HEK293 (cell line): ENCODE data around the gene ITGB6.

Experiments used
- CTCF ChIA-PET: fragments of 350-600 bp; formaldehyde crosslinking; extraction: SDS; loops from one replicate; lab custom pipeline; 2021; ENCODE audit warnings: antibody characterized with exemption; lab: Yijun Ruan, JAX
- POLR2A ChIA-PET: fragments of 300-600 bp; formaldehyde crosslinking; extraction: SDS; loops from one replicate; lab custom pipeline; 2020; ENCODE audit warnings: antibody characterized with exemption, inconsistent platforms; lab: Yijun Ruan, JAX
- H3K27ac ChIP-seq: fragments of 200-500 bp; sonication (Bioruptor generic); 2 replicates; pipeline ENCODE4 v1.5.1; 2014; ENCODE audit warnings: low read depth, low read length, control low read depth, inconsistent platforms; ENCODE audit errors: extremely low read depth
- H3K36me3 ChIP-seq, 2 experiments: fragments of 200-500 bp in 1 of 2; sonication (Bioruptor generic) in 1 of 2; 1 replicate in 1 of 2; 2 replicates in 1 of 2; pipeline ENCODE4 v1.5.1; 2014 to 2017; ENCODE audit warnings: inconsistent platforms in 2 of 2, low read length in 2 of 2; ENCODE audit not compliant: control insufficient read depth in 2 of 2, insufficient read depth in 1 of 2
- H3K4me1 ChIP-seq: fragments of 200-500 bp; sonication (Bioruptor generic); 2 replicates; pipeline ENCODE4 v1.5.1; 2014; ENCODE audit warnings: mild to moderate bottlenecking, low read length, inconsistent platforms; ENCODE audit not compliant: control insufficient read depth, insufficient read depth
- H3K4me3 ChIP-seq: 2 replicates; pipeline ENCODE4 v1.5.1; 2011; ENCODE audit warnings: low read depth, mild to moderate bottlenecking, control low read depth, low read length, moderate library complexity
- H3K9me3 ChIP-seq: fragments of 200-500 bp; sonication (Bioruptor generic); 2 replicates; pipeline ENCODE4 v1.5.1; 2014; ENCODE audit warnings: low read depth, low read length, inconsistent platforms; ENCODE audit not compliant: control insufficient read depth, insufficient read depth
- BCL11A ChIP-seq: fragments of 450-650 bp; formaldehyde crosslinking; IDR thresholded peaks from 2 replicates; pipeline ENCODE4 v1.5.1; 2016; ENCODE audit warnings: low read depth, missing biosample characterization, missing genetic modification characterization
- GFI1B ChIP-seq: fragments of 450-650 bp; formaldehyde crosslinking; IDR thresholded peaks from 2 replicates; pipeline ENCODE4 v1.5.1; 2016; ENCODE audit warnings: missing biosample characterization, missing genetic modification characterization
- KLF16 ChIP-seq: fragments of 450-650 bp; formaldehyde crosslinking; IDR thresholded peaks from 2 replicates; pipeline ENCODE4 v1.5.1; 2017; ENCODE audit warnings: missing biosample characterization, missing genetic modification characterization
- KLF8 ChIP-seq: fragments of 450-650 bp; formaldehyde crosslinking; IDR thresholded peaks from 2 replicates; pipeline ENCODE4 v1.5.1; 2016; ENCODE audit warnings: missing biosample characterization, missing genetic modification characterization
- OVOL3 ChIP-seq: fragments of 450-650 bp; formaldehyde crosslinking; IDR thresholded peaks from 2 replicates; pipeline ENCODE4 v1.5.1; 2016; ENCODE audit warnings: missing biosample characterization, missing genetic modification characterization
- ZBTB20 ChIP-seq: fragments of 450-650 bp; formaldehyde crosslinking; IDR thresholded peaks from 2 replicates; pipeline ENCODE4 v1.5.1; 2016; ENCODE audit warnings: missing biosample characterization, missing genetic modification characterization
- ZBTB8A ChIP-seq: fragments of 450-650 bp; formaldehyde crosslinking; IDR thresholded peaks from 2 replicates; pipeline ENCODE4 v1.5.1; 2016; ENCODE audit warnings: missing biosample characterization, missing genetic modification characterization
- ZFP41 ChIP-seq: fragments of 450-650 bp; formaldehyde crosslinking; IDR thresholded peaks from 2 replicates; pipeline ENCODE4 v1.5.1; 2016; ENCODE audit warnings: missing biosample characterization, missing genetic modification characterization, borderline replicate concordance
- ZNF132 ChIP-seq: fragments of 450-650 bp; formaldehyde crosslinking; IDR thresholded peaks from 2 replicates; pipeline ENCODE4 v1.5.1; 2017; ENCODE audit warnings: missing biosample characterization, missing genetic modification characterization, borderline replicate concordance
- ZNF16 ChIP-seq: fragments of 450-650 bp; formaldehyde crosslinking; IDR thresholded peaks from 2 replicates; pipeline ENCODE4 v1.5.1; 2016; ENCODE audit warnings: low read depth, missing biosample characterization, missing genetic modification characterization
- ZNF175 ChIP-seq: fragments of 450-650 bp; formaldehyde crosslinking; IDR thresholded peaks from 2 replicates; pipeline ENCODE4 v1.5.1; 2016; ENCODE audit warnings: missing biosample characterization, missing genetic modification characterization
- ZNF24 ChIP-seq: fragments of 450-650 bp; formaldehyde crosslinking; IDR thresholded peaks from 2 replicates; pipeline ENCODE4 v1.5.1; 2016; ENCODE audit warnings: missing biosample characterization, missing genetic modification characterization
- ZNF366 ChIP-seq: fragments of 450-650 bp; formaldehyde crosslinking; conservative IDR thresholded peaks from 2 replicates; pipeline ENCODE4 v1.5.1; 2016; ENCODE audit warnings: missing biosample characterization, missing genetic modification characterization
- ZNF394 ChIP-seq: fragments of 450-650 bp; formaldehyde crosslinking; IDR thresholded peaks from 2 replicates; pipeline ENCODE4 v1.5.1; 2016; ENCODE audit warnings: missing biosample characterization, missing genetic modification characterization, mild to moderate bottlenecking, moderate library complexity, borderline replicate concordance
- ZNF521 ChIP-seq: fragments of 450-650 bp; formaldehyde crosslinking; IDR thresholded peaks from 2 replicates; pipeline ENCODE4 v1.5.1; 2017; ENCODE audit warnings: missing biosample characterization, mild to moderate bottlenecking, missing genetic modification characterization
- ZNF530 ChIP-seq: fragments of 450-650 bp; formaldehyde crosslinking; IDR thresholded peaks from 2 replicates; pipeline ENCODE4 v1.5.1; 2016; ENCODE audit warnings: low read depth, missing biosample characterization, missing genetic modification characterization
- ZNF549 ChIP-seq: fragments of 450-650 bp; IDR thresholded peaks from 2 replicates; pipeline ENCODE4 v1.5.1; 2018; ENCODE audit warnings: missing biosample characterization, missing genetic modification characterization, mild to moderate bottlenecking, inconsistent platforms, moderate library complexity
- ZNF600 ChIP-seq: fragments of 450-650 bp; formaldehyde crosslinking; IDR thresholded peaks from 2 replicates; pipeline ENCODE4 v1.5.1; 2016; ENCODE audit warnings: missing biosample characterization, missing genetic modification characterization
- ZNF610 ChIP-seq: fragments of 450-650 bp; formaldehyde crosslinking; IDR thresholded peaks from 2 replicates; pipeline ENCODE4 v1.5.1; 2016; ENCODE audit warnings: missing biosample characterization, missing genetic modification characterization, borderline replicate concordance
- ZNF629 ChIP-seq: fragments of 450-650 bp; formaldehyde crosslinking; IDR thresholded peaks from 2 replicates; pipeline ENCODE4 v1.5.1; 2017; ENCODE audit warnings: missing biosample characterization, missing genetic modification characterization
- ZNF76 ChIP-seq: fragments of 450-650 bp; formaldehyde crosslinking; IDR thresholded peaks from 2 replicates; pipeline ENCODE4; 2016; ENCODE audit warnings: low read depth, missing biosample characterization, missing genetic modification characterization, borderline replicate concordance
- ZNF768 ChIP-seq: fragments of 450-650 bp; formaldehyde crosslinking; IDR thresholded peaks from 2 replicates; pipeline ENCODE4 v1.5.1; 2018; ENCODE audit warnings: missing biosample characterization, mild to moderate bottlenecking, missing genetic modification characterization
- ZNF792 ChIP-seq: fragments of 450-650 bp; formaldehyde crosslinking; IDR thresholded peaks from 2 replicates; pipeline ENCODE4 v1.5.1; 2016; ENCODE audit warnings: missing biosample characterization, missing genetic modification characterization
- TF ChIP-seq, protein P1 (sequence below): IDR thresholded peaks from 2 replicates; pipeline ENCODE4 v1.6.1; 2011; ENCODE audit warnings: mild to moderate bottlenecking, low read depth, low read length, borderline replicate concordance
- TF ChIP-seq, protein P2 (sequence below): fragments of 450-650 bp; formaldehyde crosslinking; IDR thresholded peaks from 2 replicates; pipeline ENCODE4 v1.5.1; 2016; ENCODE audit warnings: missing biosample characterization, missing genetic modification characterization
- TF ChIP-seq, protein P3 (sequence below): fragments of 450-650 bp; formaldehyde crosslinking; IDR thresholded peaks from 2 replicates; pipeline ENCODE4 v1.5.1; 2016; ENCODE audit warnings: missing biosample characterization, missing genetic modification characterization

Gene ITGB6

DNA sequence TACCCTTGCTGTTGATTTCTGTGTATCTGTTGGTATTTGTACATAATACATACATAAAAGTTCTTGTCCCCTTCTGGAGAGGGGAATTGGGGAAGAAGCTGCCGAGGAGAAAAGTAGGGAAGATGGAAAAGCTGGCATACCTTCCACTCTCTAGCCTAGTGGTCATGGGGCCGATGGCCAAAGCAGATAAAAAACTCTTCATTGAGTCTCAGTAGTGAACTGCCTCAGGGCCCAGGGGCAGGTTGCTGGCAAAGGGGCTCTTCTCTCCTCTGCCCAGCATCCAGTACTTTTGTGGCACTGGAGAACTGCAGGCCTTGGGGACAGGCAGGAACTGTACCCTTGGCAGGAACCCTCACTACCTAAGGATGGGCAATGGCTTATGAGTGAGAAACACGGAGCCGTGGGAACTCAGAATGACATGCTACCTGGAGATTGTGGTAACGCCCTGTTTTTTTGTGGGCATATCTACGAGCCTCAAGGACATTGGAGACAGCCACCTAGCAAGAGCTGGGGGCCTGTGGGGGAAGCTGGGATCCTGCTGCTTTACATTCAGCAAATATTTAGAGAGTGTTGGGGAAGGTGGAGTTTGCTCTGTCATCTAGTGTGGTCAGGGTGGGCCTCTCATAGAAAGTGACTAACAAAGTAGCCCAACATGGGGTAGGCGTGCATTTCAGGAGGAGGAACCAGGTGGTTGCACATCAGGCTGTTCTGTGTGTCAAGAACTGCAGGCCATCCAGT lies 22.6 kb upstream of the ITGB6 start:
- CTCF ChIA-PET = interaction anchor here (0.6 to 1.0 kb wide), 2 partner anchors 185 to 782 kb away, joined by 3 to 4 read pairs; no protein-coding TSS in a partner anchor
- no peak overlapping the region for H3K27ac ChIP-seq
- peaks cover 3% of the 10 kb centered on the region; the same call in 1 of the 2 replicates for H3K4me1 ChIP-seq
- no peak overlapping the region for H3K4me3 ChIP-seq
- POLR2A ChIA-PET = no interaction called here
- no peaks in the 10 kb centered on the region for H3K9me3 ChIP-seq
- H3K36me3 ChIP-seq = no peaks in the 10 kb centered on the region
- TF ChIP-seq ZNF132 (tag by site-specific recombination) (no peak), ZNF610 (tag by site-specific recombination) (no peak), ZNF530 (tag by site-specific recombination) (no peak), ZNF366 (no peak), ZBTB8A (tag by site-specific recombination) (no peak), ZNF24 (tag by site-specific recombination) (no peak), ZNF629 (no peak)
- TF ChIP-seq, protein P1, sequence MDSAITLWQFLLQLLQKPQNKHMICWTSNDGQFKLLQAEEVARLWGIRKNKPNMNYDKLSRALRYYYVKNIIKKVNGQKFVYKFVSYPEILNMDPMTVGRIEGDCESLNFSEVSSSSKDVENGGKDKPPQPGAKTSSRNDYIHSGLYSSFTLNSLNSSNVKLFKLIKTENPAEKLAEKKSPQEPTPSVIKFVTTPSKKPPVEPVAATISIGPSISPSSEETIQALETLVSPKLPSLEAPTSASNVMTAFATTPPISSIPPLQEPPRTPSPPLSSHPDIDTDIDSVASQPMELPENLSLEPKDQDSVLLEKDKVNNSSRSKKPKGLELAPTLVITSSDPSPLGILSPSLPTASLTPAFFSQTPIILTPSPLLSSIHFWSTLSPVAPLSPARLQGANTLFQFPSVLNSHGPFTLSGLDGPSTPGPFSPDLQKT = no peak
- TF ChIP-seq, protein P2, sequence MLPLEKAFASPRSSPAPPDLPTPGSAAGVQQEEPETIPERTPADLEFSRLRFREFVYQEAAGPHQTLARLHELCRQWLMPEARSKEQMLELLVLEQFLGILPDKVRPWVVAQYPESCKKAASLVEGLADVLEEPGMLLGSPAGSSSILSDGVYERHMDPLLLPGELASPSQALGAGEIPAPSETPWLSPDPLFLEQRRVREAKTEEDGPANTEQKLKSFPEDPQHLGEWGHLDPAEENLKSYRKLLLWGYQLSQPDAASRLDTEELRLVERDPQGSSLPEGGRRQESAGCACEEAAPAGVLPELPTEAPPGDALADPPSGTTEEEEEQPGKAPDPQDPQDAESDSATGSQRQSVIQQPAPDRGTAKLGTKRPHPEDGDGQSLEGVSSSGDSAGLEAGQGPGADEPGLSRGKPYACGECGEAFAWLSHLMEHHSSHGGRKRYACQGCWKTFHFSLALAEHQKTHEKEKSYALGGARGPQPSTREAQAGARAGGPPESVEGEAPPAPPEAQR (tag by site-specific recombination) = no peak
- TF ChIP-seq, all 188 proteins: peak for 0

DNA sequence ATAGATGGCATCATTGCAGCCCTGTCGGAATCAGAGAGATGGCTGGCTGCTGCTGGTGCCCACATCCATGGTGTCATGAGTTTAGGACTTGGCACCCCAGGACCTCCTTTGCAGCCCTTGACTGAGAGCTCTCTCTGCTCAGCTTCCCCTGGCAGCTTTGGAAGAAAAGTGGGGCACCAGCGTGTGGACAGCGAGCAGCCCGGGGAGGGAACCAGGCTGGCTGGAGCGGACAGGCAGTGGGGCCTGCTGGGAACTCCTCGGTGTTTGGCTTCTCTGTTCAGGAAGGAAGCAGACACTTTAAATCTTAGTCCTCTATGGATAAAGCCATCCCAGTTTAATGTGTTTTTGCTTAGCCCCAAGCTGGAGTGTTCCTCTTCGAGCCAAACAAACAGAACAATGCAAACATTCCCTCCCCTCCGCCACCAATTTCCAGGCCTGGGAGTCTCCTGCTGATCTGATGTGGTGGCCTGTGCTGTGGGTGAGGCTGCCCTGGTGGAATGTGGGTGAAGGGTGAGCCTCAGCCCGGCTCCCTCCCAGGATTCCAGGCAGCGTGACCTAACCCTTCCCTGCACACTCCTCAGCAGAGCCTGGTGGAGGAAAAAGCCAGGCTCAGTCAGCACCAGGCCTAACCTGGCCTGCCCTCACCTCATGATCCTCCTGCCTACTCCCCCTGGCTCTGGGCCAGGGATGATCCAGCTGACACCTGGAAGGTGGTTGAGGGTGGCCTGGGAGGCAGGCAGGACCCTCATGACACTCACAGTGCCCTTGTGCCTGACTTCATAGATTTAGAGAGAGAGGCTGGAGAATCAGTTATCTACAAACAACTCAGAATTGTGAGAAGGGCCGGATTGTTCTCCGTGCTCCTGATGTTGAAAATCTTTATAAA lies 21.6 kb upstream of the ITGB6 start:
- peaks cover 3% of the 10 kb centered on the region; the same call in 1 of the 2 replicates for H3K4me1 ChIP-seq
- TF ChIP-seq, protein P1 = no peak
- TF ChIP-seq KLF16 (tag by site-specific recombination) (no peak), GFI1B (no peak), ZBTB8A (tag by site-specific recombination) (no peak), ZNF521 (no peak), ZNF549 (tag by site-specific recombination) (no peak), ZFP41 (no peak)
- no peaks in the 10 kb centered on the region for H3K36me3 ChIP-seq
- H3K4me3 ChIP-seq = no peak overlapping the region
- ChIA-PET CTCF (no interaction called here), POLR2A (no interaction called here)
- no peaks in the 10 kb centered on the region for H3K9me3 ChIP-seq
- no peak overlapping the region for H3K27ac ChIP-seq

DNA sequence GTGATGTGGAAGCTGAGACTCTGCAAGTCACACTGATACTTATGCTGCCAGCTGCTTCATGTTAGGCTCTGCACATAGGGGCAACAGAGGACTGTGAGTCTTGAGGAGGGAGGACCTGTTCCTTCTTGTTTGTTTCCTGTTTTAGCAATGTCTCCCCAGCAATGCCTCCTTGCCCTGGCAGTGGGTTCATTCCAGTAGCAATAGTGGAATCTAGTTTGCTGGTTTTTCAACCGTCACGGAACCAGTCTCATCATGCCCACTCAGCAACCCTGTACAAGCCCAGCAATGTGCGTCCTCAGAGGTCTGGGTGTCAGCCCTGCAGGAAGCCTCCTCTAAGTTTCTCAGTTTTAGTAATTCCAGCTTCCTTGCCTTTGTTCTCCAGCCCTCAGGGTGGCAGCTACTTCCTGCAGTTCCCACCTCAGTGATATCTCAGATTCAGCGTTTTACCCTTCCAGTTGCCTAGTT lies 20.5 kb upstream of the ITGB6 start:
- Histone ChIP-seq H3K9me3 (no peaks in the 10 kb centered on the region), H3K27ac (no peak overlapping the region), H3K4me3 (no peak overlapping the region), H3K36me3 (no peaks in the 10 kb centered on the region), H3K4me1 (peaks cover 3% of the 10 kb centered on the region; the same call in 1 of the 2 replicates)
- CTCF ChIA-PET = interaction anchor here (1.0 to 1.5 kb wide), 2 partner anchors 9 to 32 kb away, joined by 4 to 6 read pairs; no protein-coding TSS in a partner anchor
- POLR2A ChIA-PET = no interaction called here
- TF ChIP-seq ZNF76 (no peak), OVOL3 (tag by site-specific recombination) (no peak), ZNF16 (no peak), BCL11A (tag by site-specific recombination) (no peak), ZNF792 (tag by site-specific recombination) (no peak), ZNF394 (no peak), KLF8 (tag by site-specific recombination) (no peak), ZNF175 (tag by site-specific recombination) (no peak), ZNF600 (tag by site-specific recombination) (no peak), ZBTB20 (no peak), ZNF768 (no peak)
- TF ChIP-seq, protein P3, sequence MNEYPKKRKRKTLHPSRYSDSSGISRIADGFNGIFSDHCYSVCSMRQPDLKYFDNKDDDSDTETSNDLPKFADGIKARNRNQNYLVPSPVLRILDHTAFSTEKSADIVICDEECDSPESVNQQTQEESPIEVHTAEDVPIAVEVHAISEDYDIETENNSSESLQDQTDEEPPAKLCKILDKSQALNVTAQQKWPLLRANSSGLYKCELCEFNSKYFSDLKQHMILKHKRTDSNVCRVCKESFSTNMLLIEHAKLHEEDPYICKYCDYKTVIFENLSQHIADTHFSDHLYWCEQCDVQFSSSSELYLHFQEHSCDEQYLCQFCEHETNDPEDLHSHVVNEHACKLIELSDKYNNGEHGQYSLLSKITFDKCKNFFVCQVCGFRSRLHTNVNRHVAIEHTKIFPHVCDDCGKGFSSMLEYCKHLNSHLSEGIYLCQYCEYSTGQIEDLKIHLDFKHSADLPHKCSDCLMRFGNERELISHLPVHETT (tag by site-specific recombination) = no peak
